ENCODE results near the gene ZNF853.
A peak's percentile ranks its signal among the peaks of the same experiment; 100 is the strongest.
"Not testable (repeated sequence)": the region's sequence is repeated elsewhere in the genome, so short reads cannot be mapped to it uniquely, and the experiment has no call there.

ZNF853 gene

GRCh38 chr7:6614953-6615722 lies at the start of gene ZNF853:
TSS of gene ZNF853 (plus strand) at chr7:6615610. CDS start at chr7:6616175, 565 bp downstream.
- peaks cover 7% of the 10 kb centered on the region for H3K4me1 ChIP-seq (ENCODE audit: insufficient read depth, insufficient read length)
- H3K9me3 ChIP-seq (ENCODE audit: insufficient read depth, low read length): no peaks in the 10 kb centered on the region; the same call in 1 of the 2 replicates
- H3K4me3 ChIP-seq (ENCODE audit: insufficient read length, low read depth): peak within 1 kb of the TSS; percentile 67
- DNase-seq (ENCODE audit: low read depth, low spot score): no peak
- H3K36me3 ChIP-seq (ENCODE audit: insufficient read depth, insufficient read length, low read length): no peaks in the 10 kb centered on the region
- H3K9ac ChIP-seq (ENCODE audit: insufficient read length, low read depth): peak within 1 kb of the TSS; percentile 90
- TF ChIP-seq SUZ12 (IDR thresholded peaks at IDR 0.05; ENCODE audit: extremely low read depth, insufficient read depth, insufficient read length) (no peak), YY1 (IDR thresholded peaks at IDR 0.05; ENCODE audit: insufficient read depth, insufficient read length) (no peak), ZNF274 (IDR thresholded peaks at IDR 0.05; ENCODE audit: low read depth, low read length) (no peak)
- peaks cover 16% of the 10 kb centered on the region for H3K27me3 ChIP-seq (ENCODE audit: insufficient read depth, insufficient read length)

GRCh38 chr7:6565655-6566054 lies 49.8 kb upstream of the ZNF853 start:
- no peak overlapping the region for H3K4me3 ChIP-seq (ENCODE audit: insufficient read length, low read depth)
- TF ChIP-seq ZNF274 (IDR thresholded peaks at IDR 0.05; ENCODE audit: low read depth, low read length): no peak
- no peak for TF ChIP-seq SUZ12 (IDR thresholded peaks at IDR 0.05; ENCODE audit: extremely low read depth, insufficient read depth, insufficient read length)
- TF ChIP-seq YY1 (IDR thresholded peaks at IDR 0.05; ENCODE audit: insufficient read depth, insufficient read length): no peak
- no peaks in the 10 kb centered on the region for H3K27me3 ChIP-seq (ENCODE audit: insufficient read depth, insufficient read length)
- DNase-seq (ENCODE audit: low read depth, low spot score): no peak
- H3K9ac ChIP-seq (ENCODE audit: insufficient read length, low read depth): no peak overlapping the region
- no peaks in the 10 kb centered on the region for H3K36me3 ChIP-seq (ENCODE audit: insufficient read depth, insufficient read length, low read length)
- H3K4me1 ChIP-seq (ENCODE audit: insufficient read depth, insufficient read length): no peaks in the 10 kb centered on the region
- H3K9me3 ChIP-seq (ENCODE audit: insufficient read depth, low read length): peaks cover 8% of the 10 kb centered on the region; the same call in 1 of the 2 replicates

- TF ChIP-seq YY1 (IDR thresholded peaks at IDR 0.05; ENCODE audit: insufficient read depth, insufficient read length): no peak
- TF ChIP-seq ZNF274 (IDR thresholded peaks at IDR 0.05; ENCODE audit: low read depth, low read length): no peak
- TF ChIP-seq SUZ12 (IDR thresholded peaks at IDR 0.05; ENCODE audit: extremely low read depth, insufficient read depth, insufficient read length): no peak
- Histone ChIP-seq H3K9me3 (ENCODE audit: insufficient read depth, low read length) (peaks cover 8% of the 10 kb centered on the region; the same call in 1 of the 2 replicates), H3K4me1 (ENCODE audit: insufficient read depth, insufficient read length) (no peaks in the 10 kb centered on the region), H3K4me3 (ENCODE audit: insufficient read length, low read depth) (no peak overlapping the region), H3K9ac (ENCODE audit: insufficient read length, low read depth) (no peak overlapping the region), H3K27me3 (ENCODE audit: insufficient read depth, insufficient read length) (no peaks in the 10 kb centered on the region), H3K36me3 (ENCODE audit: insufficient read depth, insufficient read length, low read length) (no peaks in the 10 kb centered on the region)
- no peak for DNase-seq (ENCODE audit: low read depth, low spot score)
Observed at GRCh38 chr7:6567886-6568285, 47.5 kb upstream of the ZNF853 start.

- Histone ChIP-seq H3K27me3 (ENCODE audit: insufficient read depth, insufficient read length) (no peaks in the 10 kb centered on the region), H3K9me3 (ENCODE audit: insufficient read depth, low read length) (peaks cover 8% of the 10 kb centered on the region; the same call in 1 of the 2 replicates), H3K4me3 (ENCODE audit: insufficient read length, low read depth) (no peak overlapping the region), H3K4me1 (ENCODE audit: insufficient read depth, insufficient read length) (peaks cover under 1% of the 10 kb centered on the region), H3K36me3 (ENCODE audit: insufficient read depth, insufficient read length, low read length) (no peaks in the 10 kb centered on the region), H3K9ac (ENCODE audit: insufficient read length, low read depth) (no peak overlapping the region)
- TF ChIP-seq SUZ12 (IDR thresholded peaks at IDR 0.05; ENCODE audit: extremely low read depth, insufficient read depth, insufficient read length) (no peak), ZNF274 (IDR thresholded peaks at IDR 0.05; ENCODE audit: low read depth, low read length) (no peak)
- no peak for DNase-seq (ENCODE audit: low read depth, low spot score)
Observed at GRCh38 chr7:6571160-6571779, 44.1 kb upstream of the ZNF853 start.

- no peak overlapping the region for H3K9ac ChIP-seq (ENCODE audit: insufficient read length, low read depth)
- no peak for TF ChIP-seq ZNF274 (IDR thresholded peaks at IDR 0.05; ENCODE audit: low read depth, low read length)
- TF ChIP-seq YY1 (IDR thresholded peaks at IDR 0.05; ENCODE audit: insufficient read depth, insufficient read length): no peak
- TF ChIP-seq SUZ12 (IDR thresholded peaks at IDR 0.05; ENCODE audit: extremely low read depth, insufficient read depth, insufficient read length): no peak
- H3K4me3 ChIP-seq (ENCODE audit: insufficient read length, low read depth): no peak overlapping the region
Observed at GRCh38 chr7:6575281-6576023, 40.0 kb upstream of the ZNF853 start.

GRCh38 chr7:6576024-6576866 lies 39.2 kb upstream of the ZNF853 start:
- Histone ChIP-seq H3K4me1 (ENCODE audit: insufficient read depth, insufficient read length) (peaks cover 7% of the 10 kb centered on the region), H3K36me3 (ENCODE audit: insufficient read depth, insufficient read length, low read length) (peaks cover 12% of the 10 kb centered on the region), H3K9ac (ENCODE audit: insufficient read length, low read depth) (no peak overlapping the region), H3K4me3 (ENCODE audit: insufficient read length, low read depth) (no peak overlapping the region), H3K9me3 (ENCODE audit: insufficient read depth, low read length) (no peaks in the 10 kb centered on the region), H3K27me3 (ENCODE audit: insufficient read depth, insufficient read length) (no peaks in the 10 kb centered on the region)
- DNase-seq (ENCODE audit: low read depth, low spot score): no peak
- TF ChIP-seq SUZ12 (IDR thresholded peaks at IDR 0.05; ENCODE audit: extremely low read depth, insufficient read depth, insufficient read length) (no peak), ZNF274 (IDR thresholded peaks at IDR 0.05; ENCODE audit: low read depth, low read length) (no peak), YY1 (IDR thresholded peaks at IDR 0.05; ENCODE audit: insufficient read depth, insufficient read length) (no peak)

More at GRCh38 chr7:6575281-6576023, 40.0 kb upstream of the ZNF853 start:
- Histone ChIP-seq H3K36me3 (ENCODE audit: insufficient read depth, insufficient read length, low read length) (peaks cover 4% of the 10 kb centered on the region), H3K9me3 (ENCODE audit: insufficient read depth, low read length) (no peaks in the 10 kb centered on the region), H3K27me3 (ENCODE audit: insufficient read depth, insufficient read length) (no peaks in the 10 kb centered on the region), H3K4me1 (ENCODE audit: insufficient read depth, insufficient read length) (peaks cover 7% of the 10 kb centered on the region)
- DNase-seq (ENCODE audit: low read depth, low spot score): no peak

GRCh38 chr7:6576867-6577368 lies 38.5 kb upstream of the ZNF853 start:
- not testable (repeated sequence) for H3K27me3 ChIP-seq (ENCODE audit: insufficient read depth, insufficient read length); H3K9me3 ChIP-seq (ENCODE audit: insufficient read depth, low read length); DNase-seq (ENCODE audit: low read depth, low spot score); H3K4me1 ChIP-seq (ENCODE audit: insufficient read depth, insufficient read length)
- H3K4me3 ChIP-seq (ENCODE audit: insufficient read length, low read depth): peak overlapping the region; percentile 70
- H3K9ac ChIP-seq (ENCODE audit: insufficient read length, low read depth): peak overlapping the region; percentile 82
- H3K36me3 ChIP-seq (ENCODE audit: insufficient read depth, insufficient read length, low read length): peaks cover 19% of the 10 kb centered on the region

All from NT2/D1 (cell line).